K562 (cell line): ENCODE measurements around the gene AP2A2. TPM values are rescaled to one million over a fixed set of nuclear protein-coding genes. Genes with fewer than 3 reads are reported as not detected.

Experiments used
- CGGBP1 ChIP-seq: fragments of 250-450 bp; sonication (Bioruptor Pico); IDR thresholded peaks from 2 replicates; pipeline ENCODE4 v1.9.0; 2021; ENCODE audit warnings: mild to moderate bottlenecking
- GATAD2B ChIP-seq: fragments of 450-650 bp; IDR thresholded peaks from 2 replicates; pipeline ENCODE4 v1.6.1; 2017; ENCODE audit warnings: mild to moderate bottlenecking, borderline replicate concordance
- NR2C2 ChIP-seq, 2 experiments: fragments of 200-800 bp in 1 of 2; sonication (Bioruptor generic) in 1 of 2; sonication (generic) in 1 of 2; formaldehyde crosslinking in 1 of 2; IDR thresholded peaks; 2 replicates each; pipeline versions ENCODE4 v1.6.1 to v1.8.0; 2016 to 2022; ENCODE audit warnings: mild to moderate bottlenecking in 1 of 2, missing compliant biosample characterization in 1 of 2, missing genetic modification characterization in 1 of 2, missing genetic modification reagents in 1 of 2
- polyA plus RNA-seq, 8 experiments: library from polyadenylated mRNA; depleted of rRNA in 4 of 8; stranded (reverse) in 5 of 8; unstranded in 3 of 8; fragments of >200 nt; fragmentation: Nextera tagmentation in 2 of 8; fragmentation: Illumina TruSeq in 1 of 8; extraction: Ambion mirVana in 2 of 8; extraction: Trizol in 1 of 8; gene quantifications; 2 replicates each; pipeline versions ENCODE4 v1.2.1 to v1.2.3, GENCODE V29; 2011 to 2014; ENCODE audit warnings: inconsistent platforms in 1 of 8, missing spikeins in 1 of 8
- total RNA-seq, 7 experiments: library from RNA; depleted of rRNA in 6 of 7; stranded (reverse); fragments of >200 nt in 6 of 7; fragmentation: Illumina TruSeq in 2 of 7; extraction: Trizol in 2 of 7; gene quantifications; 2 replicates each; pipeline versions ENCODE4 v1.2.1 to v1.2.3, GENCODE V29; 2011 to 2021; ENCODE audit warnings: low replicate concordance in 1 of 7
- TF ChIP-seq, protein P1 (sequence below): sonication (generic); formaldehyde crosslinking; IDR thresholded peaks from 2 replicates; pipeline ENCODE4 v1.8.0; 2023; ENCODE audit warnings: mild to moderate bottlenecking, missing genetic modification reagents
- TF ChIP-seq, protein P2 (sequence below): fragments of 250-450 bp; sonication (Bioruptor Pico); IDR thresholded peaks from 2 replicates; pipeline ENCODE4 v1.5.0; 2020; ENCODE audit warnings: mild to moderate bottlenecking, borderline replicate concordance

Gene AP2A2
- total and polyA plus RNA-seq, 9 of the 15 experiments (the other 6 are each of a cell fraction or from before 2014, with no cell fraction given): 0.69 to 41.7 (median 15.2) TPM

GRCh38 chr11:1039481-1040427 lies 114.1 kb downstream of the AP2A2 start (continued):
- no peak for TF ChIP-seq CGGBP1 (CRISPR knock-in tag)
- TF ChIP-seq NR2C2 (CRISPR knock-in tag; IDR thresholded peaks at IDR 0.05): no peak
- TF ChIP-seq NR2C2 (tag; IDR thresholded peaks at IDR 0.05): no peak
- TF ChIP-seq, protein P1, sequence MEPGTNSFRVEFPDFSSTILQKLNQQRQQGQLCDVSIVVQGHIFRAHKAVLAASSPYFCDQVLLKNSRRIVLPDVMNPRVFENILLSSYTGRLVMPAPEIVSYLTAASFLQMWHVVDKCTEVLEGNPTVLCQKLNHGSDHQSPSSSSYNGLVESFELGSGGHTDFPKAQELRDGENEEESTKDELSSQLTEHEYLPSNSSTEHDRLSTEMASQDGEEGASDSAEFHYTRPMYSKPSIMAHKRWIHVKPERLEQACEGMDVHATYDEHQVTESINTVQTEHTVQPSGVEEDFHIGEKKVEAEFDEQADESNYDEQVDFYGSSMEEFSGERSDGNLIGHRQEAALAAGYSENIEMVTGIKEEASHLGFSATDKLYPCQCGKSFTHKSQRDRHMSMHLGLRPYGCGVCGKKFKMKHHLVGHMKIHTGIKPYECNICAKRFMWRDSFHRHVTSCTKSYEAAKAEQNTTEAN (CRISPR knock-in tag): no peak
- TF ChIP-seq GATAD2B: no peak
- TF ChIP-seq, protein P2, sequence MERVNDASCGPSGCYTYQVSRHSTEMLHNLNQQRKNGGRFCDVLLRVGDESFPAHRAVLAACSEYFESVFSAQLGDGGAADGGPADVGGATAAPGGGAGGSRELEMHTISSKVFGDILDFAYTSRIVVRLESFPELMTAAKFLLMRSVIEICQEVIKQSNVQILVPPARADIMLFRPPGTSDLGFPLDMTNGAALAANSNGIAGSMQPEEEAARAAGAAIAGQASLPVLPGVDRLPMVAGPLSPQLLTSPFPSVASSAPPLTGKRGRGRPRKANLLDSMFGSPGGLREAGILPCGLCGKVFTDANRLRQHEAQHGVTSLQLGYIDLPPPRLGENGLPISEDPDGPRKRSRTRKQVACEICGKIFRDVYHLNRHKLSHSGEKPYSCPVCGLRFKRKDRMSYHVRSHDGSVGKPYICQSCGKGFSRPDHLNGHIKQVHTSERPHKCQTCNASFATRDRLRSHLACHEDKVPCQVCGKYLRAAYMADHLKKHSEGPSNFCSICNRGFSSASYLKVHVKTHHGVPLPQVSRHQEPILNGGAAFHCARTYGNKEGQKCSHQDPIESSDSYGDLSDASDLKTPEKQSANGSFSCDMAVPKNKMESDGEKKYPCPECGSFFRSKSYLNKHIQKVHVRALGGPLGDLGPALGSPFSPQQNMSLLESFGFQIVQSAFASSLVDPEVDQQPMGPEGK (CRISPR knock-in tag): no peak
